Measurements from ENCODE around the gene VGLL4. TPM values are rescaled to one million over a fixed set of nuclear protein-coding genes. Genes with fewer than 3 reads are reported as not detected.

VGLL4 gene
- total RNA-seq, 1 donor from 2014 or later: 111 TPM

DNA sequence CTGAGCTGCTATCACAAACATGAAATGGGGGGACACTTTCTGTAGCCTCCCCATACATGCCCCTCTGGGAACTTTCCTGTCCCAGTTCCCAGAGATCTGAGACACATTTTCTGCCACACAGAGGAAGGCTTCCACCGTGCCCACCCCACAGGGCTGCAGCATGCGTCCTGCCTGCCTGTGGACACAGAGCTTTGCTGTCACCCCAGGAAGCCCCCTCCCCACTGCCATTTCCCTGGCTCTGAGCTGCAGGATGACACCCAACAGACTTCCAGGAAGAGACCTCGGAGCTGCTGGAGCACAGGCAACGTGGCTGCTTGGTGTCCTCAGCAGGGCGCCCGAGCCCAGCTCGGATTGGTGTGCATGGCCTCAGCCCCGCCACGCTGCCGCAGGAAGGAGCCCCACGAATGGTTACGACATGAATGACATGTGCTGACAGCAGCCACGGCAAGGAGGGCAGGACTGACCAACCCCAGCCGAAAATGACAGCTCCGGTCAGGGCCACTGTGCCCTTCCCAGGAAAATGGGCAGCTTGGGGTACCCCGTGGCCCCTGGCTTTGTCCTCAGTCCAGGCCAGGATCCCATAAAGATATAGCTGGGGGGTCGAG is 81.3 kb downstream of the VGLL4 start:
- peak; percentile 65 for DNase-seq (ENCODE audit: extremely low spot score, unreplicated experiment)
- TF ChIP-seq, protein P1, sequence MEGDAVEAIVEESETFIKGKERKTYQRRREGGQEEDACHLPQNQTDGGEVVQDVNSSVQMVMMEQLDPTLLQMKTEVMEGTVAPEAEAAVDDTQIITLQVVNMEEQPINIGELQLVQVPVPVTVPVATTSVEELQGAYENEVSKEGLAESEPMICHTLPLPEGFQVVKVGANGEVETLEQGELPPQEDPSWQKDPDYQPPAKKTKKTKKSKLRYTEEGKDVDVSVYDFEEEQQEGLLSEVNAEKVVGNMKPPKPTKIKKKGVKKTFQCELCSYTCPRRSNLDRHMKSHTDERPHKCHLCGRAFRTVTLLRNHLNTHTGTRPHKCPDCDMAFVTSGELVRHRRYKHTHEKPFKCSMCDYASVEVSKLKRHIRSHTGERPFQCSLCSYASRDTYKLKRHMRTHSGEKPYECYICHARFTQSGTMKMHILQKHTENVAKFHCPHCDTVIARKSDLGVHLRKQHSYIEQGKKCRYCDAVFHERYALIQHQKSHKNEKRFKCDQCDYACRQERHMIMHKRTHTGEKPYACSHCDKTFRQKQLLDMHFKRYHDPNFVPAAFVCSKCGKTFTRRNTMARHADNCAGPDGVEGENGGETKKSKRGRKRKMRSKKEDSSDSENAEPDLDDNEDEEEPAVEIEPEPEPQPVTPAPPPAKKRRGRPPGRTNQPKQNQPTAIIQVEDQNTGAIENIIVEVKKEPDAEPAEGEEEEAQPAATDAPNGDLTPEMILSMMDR (conservative IDR thresholded peaks at IDR 0.05): no peak
- Mint-ChIP-seq H3K4me3 (no peak overlapping the region), H3K36me3 (peaks cover 40% of the 10 kb centered on the region), H3K27ac (no peak overlapping the region), H3K9me3 (no peaks in the 10 kb centered on the region), H3K4me1 (ENCODE audit: unreplicated experiment) (peaks cover 35% of the 10 kb centered on the region), H3K27me3 (no peaks in the 10 kb centered on the region)

DNA sequence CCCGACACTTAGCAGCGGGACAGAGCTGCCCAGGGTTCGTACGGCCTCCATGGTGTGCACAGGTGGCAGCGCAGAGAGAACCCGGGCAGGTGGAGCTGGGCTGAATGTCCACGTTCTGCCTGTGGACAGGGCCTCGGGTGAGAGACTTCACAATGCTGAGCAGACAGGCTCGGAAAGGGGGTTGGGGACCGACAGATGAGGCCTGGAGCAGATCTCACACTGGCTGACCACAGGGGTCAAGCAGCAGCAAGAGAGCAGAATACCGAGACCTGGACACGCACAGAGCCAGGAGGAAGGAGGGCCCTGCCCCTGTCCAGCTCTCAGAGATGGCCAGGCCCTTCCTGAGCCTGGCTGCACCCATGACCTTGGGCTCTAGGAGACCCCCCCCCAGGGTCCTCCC is 83.0 kb downstream of the VGLL4 start:
- H3K27ac Mint-ChIP-seq: peak overlapping the region; percentile 76
- TF ChIP-seq, protein P1 (conservative IDR thresholded peaks at IDR 0.05): no peak
- H3K36me3 Mint-ChIP-seq: peaks cover 34% of the 10 kb centered on the region
- H3K4me3 Mint-ChIP-seq: no peak overlapping the region
- peaks cover 50% of the 10 kb centered on the region for H3K4me1 Mint-ChIP-seq (ENCODE audit: unreplicated experiment)
- no peaks in the 10 kb centered on the region for H3K9me3 Mint-ChIP-seq
- no peaks in the 10 kb centered on the region for H3K27me3 Mint-ChIP-seq
- no peak for DNase-seq (ENCODE audit: extremely low spot score, unreplicated experiment)

DNA sequence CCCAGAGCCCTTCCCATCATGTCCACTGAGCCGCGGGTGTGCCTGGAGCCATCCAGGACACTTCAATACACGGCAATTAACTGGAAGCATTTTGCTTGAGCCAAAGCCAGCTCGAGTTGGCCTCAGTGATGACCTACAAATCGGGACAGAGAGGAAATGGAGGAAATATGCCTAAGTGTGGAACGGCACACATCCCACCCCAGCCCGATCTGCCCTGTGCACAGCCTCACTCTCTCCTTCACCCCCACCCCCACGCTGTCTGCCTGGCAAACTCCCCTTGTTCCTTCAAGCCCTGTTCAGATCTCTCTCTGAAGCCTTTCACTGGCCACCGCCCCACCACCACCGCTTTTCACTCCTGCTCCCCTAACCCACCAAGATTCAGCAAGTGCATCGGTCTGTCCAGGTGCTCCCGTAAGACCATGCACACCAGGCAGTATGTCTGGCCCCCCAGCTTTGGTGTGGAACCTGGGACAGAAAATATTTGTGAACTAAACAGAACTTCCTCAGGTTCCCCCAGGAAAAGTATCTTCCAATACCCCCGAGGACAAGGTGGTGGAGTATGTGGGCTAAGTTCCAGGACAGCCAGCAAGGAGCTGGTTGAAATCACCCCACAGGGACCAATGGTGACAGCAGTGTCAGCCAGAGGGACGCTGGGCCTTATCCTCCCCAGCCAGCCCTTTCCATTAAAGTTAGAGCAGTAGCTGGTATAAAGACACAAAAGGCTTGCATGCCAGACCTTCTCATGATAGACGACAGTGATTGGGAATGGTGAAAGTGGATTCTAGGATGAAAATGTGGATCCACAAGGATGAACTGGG is 83.7 kb downstream of the VGLL4 start:
- H3K4me1 Mint-ChIP-seq (ENCODE audit: unreplicated experiment): peaks cover 53% of the 10 kb centered on the region
- DNase-seq (ENCODE audit: extremely low spot score, unreplicated experiment): no peak
- H3K36me3 Mint-ChIP-seq: peaks cover 37% of the 10 kb centered on the region
- no peaks in the 10 kb centered on the region for H3K27me3 Mint-ChIP-seq
- no peaks in the 10 kb centered on the region for H3K9me3 Mint-ChIP-seq
- peak overlapping the region; percentile 44 for H3K4me3 Mint-ChIP-seq
- TF ChIP-seq, protein P1 (conservative IDR thresholded peaks at IDR 0.05): no peak
- H3K27ac Mint-ChIP-seq: peak overlapping the region; percentile 76

DNA sequence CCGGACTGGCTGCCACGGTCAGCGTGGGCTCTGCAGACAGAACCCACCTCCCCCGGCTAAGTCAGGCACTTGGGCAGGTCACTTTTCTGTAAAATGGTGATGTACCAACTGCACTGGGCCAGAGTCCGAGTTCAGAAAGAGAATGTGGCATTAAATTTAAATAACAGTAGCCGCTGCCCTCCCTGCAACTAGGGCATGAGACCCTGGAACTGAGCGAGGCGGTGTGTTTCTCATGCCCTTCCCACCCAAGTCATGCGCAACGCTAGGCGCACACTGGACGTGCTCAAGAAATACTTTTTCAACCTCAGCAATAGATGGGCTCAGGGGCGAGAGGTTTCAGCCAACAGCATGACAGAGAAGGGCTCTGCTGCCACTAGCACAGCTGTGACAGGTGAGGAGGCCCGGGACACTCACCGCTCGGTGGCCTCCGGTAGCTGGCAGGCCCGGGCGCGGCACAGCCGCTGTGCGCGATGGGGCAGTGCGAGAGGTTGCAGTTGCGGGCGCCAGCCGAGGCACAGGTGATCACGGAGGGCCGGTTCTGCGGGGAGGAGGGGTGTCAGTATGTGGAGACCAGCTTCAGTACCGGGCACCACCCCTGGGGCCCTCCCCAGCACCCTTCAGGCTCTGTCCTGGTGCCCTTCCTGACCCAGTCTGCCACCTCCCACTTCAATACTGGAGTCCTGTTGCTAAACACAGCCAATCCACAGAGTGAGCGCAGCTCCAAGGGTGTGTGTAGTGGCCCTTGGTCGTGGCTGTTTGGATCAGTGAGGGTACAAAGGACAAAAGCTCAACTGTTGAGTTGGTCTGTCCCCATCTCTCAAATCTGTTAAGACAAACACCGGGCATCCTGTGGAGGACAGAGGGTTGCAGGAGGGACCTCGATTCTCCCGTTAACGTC is 84.5 kb downstream of the VGLL4 start:
- Mint-ChIP-seq H3K9me3 (no peaks in the 10 kb centered on the region), H3K4me1 (ENCODE audit: unreplicated experiment) (peaks cover 53% of the 10 kb centered on the region), H3K27ac (peak overlapping the region; percentile 76), H3K4me3 (peak overlapping the region; percentile 44), H3K36me3 (peaks cover 37% of the 10 kb centered on the region), H3K27me3 (no peaks in the 10 kb centered on the region)
- no peak for DNase-seq (ENCODE audit: extremely low spot score, unreplicated experiment)
- TF ChIP-seq, protein P1 (conservative IDR thresholded peaks at IDR 0.05): no peak

DNA sequence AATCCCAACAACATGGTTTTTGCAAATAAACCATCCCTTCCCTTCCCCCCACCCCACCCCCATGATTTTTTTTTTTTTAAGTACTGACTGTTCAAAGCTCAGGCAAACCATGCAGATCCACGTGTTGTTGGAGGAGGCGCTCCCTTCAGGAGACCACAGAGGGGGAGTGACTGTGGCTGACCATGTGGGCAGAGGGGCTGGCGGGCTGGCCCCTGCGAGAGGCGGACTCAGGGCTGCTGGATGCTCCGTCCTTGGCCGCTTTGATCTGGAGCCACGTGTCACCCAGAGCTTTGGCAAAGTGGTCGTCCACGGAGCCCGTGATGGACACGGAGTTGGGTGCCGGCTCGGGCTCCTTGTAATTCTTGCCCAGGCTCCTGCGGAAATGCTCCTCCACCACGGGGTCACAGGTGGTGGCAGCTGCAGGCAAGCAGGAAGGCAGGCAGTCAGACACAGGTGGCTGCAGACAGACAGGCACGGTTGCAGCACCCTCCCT is 85.3 kb downstream of the VGLL4 start:
- Mint-ChIP-seq H3K9me3 (no peaks in the 10 kb centered on the region), H3K4me1 (ENCODE audit: unreplicated experiment) (peaks cover 50% of the 10 kb centered on the region), H3K27ac (peak overlapping the region; percentile 29), H3K27me3 (no peaks in the 10 kb centered on the region), H3K36me3 (peaks cover 33% of the 10 kb centered on the region), H3K4me3 (no peak overlapping the region)
- DNase-seq (ENCODE audit: extremely low spot score, unreplicated experiment): no peak
- TF ChIP-seq, protein P1 (conservative IDR thresholded peaks at IDR 0.05): no peak
